Immature natural killer cell (primary cell): ENCODE measurements around the gene TP53TG5. TPM values are rescaled to one million over a fixed set of nuclear protein-coding genes. Genes with fewer than 3 reads are reported as not detected.

Experiments used
- DNase-seq, 3 donors: peaks; one replicate each; pipeline ENCODE4 v3.0.0; 2022; ENCODE audit warnings: mixed read lengths in 1 of 3
- H3K27ac Mint-ChIP-seq, 6 donors: one replicate each; pipeline ENCODE4 v1.8.0; 2020; ENCODE audit warnings: mixed read lengths in 6 of 6, mild to moderate bottlenecking in 5 of 6, inconsistent platforms in 4 of 6, moderate library complexity in 3 of 6
- H3K27me3 Mint-ChIP-seq, 3 donors: one replicate each; pipeline ENCODE4 v1.8.0; 2020 to 2021; ENCODE audit warnings: low read depth in 3 of 3, mild to moderate bottlenecking in 3 of 3, mixed read lengths in 3 of 3, moderate library complexity in 3 of 3, inconsistent platforms in 1 of 3
- H3K36me3 Mint-ChIP-seq, 3 donors: one replicate each; pipeline ENCODE4 v1.8.0; 2020; ENCODE audit warnings: mixed read lengths in 3 of 3, inconsistent platforms in 2 of 3, mild to moderate bottlenecking in 2 of 3
- H3K4me1 Mint-ChIP-seq, 2 donors: one replicate each; pipeline ENCODE4 v1.8.0; 2020; ENCODE audit warnings: inconsistent platforms in 2 of 2, mild to moderate bottlenecking in 2 of 2, mixed read lengths in 2 of 2, moderate library complexity in 1 of 2
- H3K4me3 Mint-ChIP-seq, 5 donors: one replicate each; pipeline ENCODE4 v1.8.0; 2020; ENCODE audit warnings: mild to moderate bottlenecking in 5 of 5, mixed read lengths in 5 of 5, inconsistent platforms in 3 of 5, moderate library complexity in 3 of 5
- H3K9me3 Mint-ChIP-seq, 6 donors: one replicate each; pipeline ENCODE4 v1.8.0; 2020; ENCODE audit warnings: mild to moderate bottlenecking in 6 of 6, mixed read lengths in 6 of 6, inconsistent platforms in 4 of 6, moderate library complexity in 3 of 6
- polyA plus RNA-seq, 3 donors: library from polyadenylated mRNA; unstranded; fragments of 300-500 nt; fragmentation: Illumina TruSeq; gene quantifications; one replicate each; pipeline ENCODE4 v1.2.3, GENCODE V29; 2021

The TP53TG5 gene
- under 1 TPM in 2 of 3 donors, not detected in 1; 0.09 to 0.22 TPM for polyA plus RNA-seq

GRCh38 chr20:45378191-45378590, at the start of gene TP53TG5:
Gene TP53TG5, minus strand, starts transcription at chr20:45378325. Its CDS starts 89 bp downstream, at chr20:45378236.
- H3K4me3 Mint-ChIP-seq, result no peak within 1 kb of the TSS
- H3K27ac Mint-ChIP-seq, result no peak within 1 kb of the TSS
- H3K27me3 Mint-ChIP-seq, result peaks cover 0 to 13% (median 9%) of the 10 kb centered on the region in 3 donors
- peaks cover 14 to 16% of the 10 kb centered on the region in 2 donors for H3K4me1 Mint-ChIP-seq
- peaks cover 0 to 8% (median 4%) of the 10 kb centered on the region in 3 donors for H3K36me3 Mint-ChIP-seq
- DNase-seq, result no peak
- H3K9me3 Mint-ChIP-seq, result no peaks in the 10 kb centered on the region

- Mint-ChIP-seq H3K27me3 (no peaks in the 10 kb centered on the region), H3K9me3 (no peaks in the 10 kb centered on the region), H3K4me1 (peaks cover 12% of the 10 kb centered on the region in 2 donors), H3K36me3 (peaks cover 11 to 37% (median 16%) of the 10 kb centered on the region in 3 donors), H3K4me3 (no peak overlapping the region), H3K27ac (peak overlapping the region; percentile 31 to 65 (median 51))
- DNase-seq, result no peak
Observed at GRCh38 chr20:45427236-45428149, 49.4 kb upstream of the TP53TG5 start.

GRCh38 chr20:45426320-45427016, 48.3 kb upstream of the TP53TG5 start:
- Mint-ChIP-seq H3K4me1 (peaks cover 1% of the 10 kb centered on the region in 2 donors), H3K9me3 (no peaks in the 10 kb centered on the region), H3K27me3 (no peaks in the 10 kb centered on the region), H3K27ac (peak overlapping the region in 2 of 6 donors; percentile 26 to 56), H3K36me3 (peaks cover 15 to 44% (median 19%) of the 10 kb centered on the region in 3 donors), H3K4me3 (no peak overlapping the region)
- no peak for DNase-seq

GRCh38 chr20:45425561-45425960, 47.4 kb upstream of the TP53TG5 start:
- H3K27ac Mint-ChIP-seq, result no peak overlapping the region
- no peaks in the 10 kb centered on the region for H3K9me3 Mint-ChIP-seq
- H3K27me3 Mint-ChIP-seq, result no peaks in the 10 kb centered on the region
- H3K36me3 Mint-ChIP-seq, result peaks cover 15 to 47% (median 24%) of the 10 kb centered on the region in 3 donors
- no peaks in the 10 kb centered on the region for H3K4me1 Mint-ChIP-seq
- no peak for DNase-seq
- H3K4me3 Mint-ChIP-seq, result no peak overlapping the region

GRCh38 chr20:45423700-45424099, 45.6 kb upstream of the TP53TG5 start:
- Mint-ChIP-seq H3K4me1 (peaks cover 0 to 9% of the 10 kb centered on the region in 2 donors), H3K9me3 (no peaks in the 10 kb centered on the region), H3K27ac (no peak overlapping the region), H3K36me3 (peaks cover 15 to 55% (median 37%) of the 10 kb centered on the region in 3 donors), H3K27me3 (peaks cover 0 to 3% (median 0%) of the 10 kb centered on the region in 3 donors), H3K4me3 (no peak overlapping the region)
- no peak for DNase-seq

- no peaks in the 10 kb centered on the region for H3K9me3 Mint-ChIP-seq
- H3K27me3 Mint-ChIP-seq, result peaks cover 3 to 9% (median 7%) of the 10 kb centered on the region in 3 donors
- DNase-seq, result no peak
- H3K4me1 Mint-ChIP-seq, result peaks cover 31 to 44% of the 10 kb centered on the region in 2 donors
- H3K4me3 Mint-ChIP-seq, result peak overlapping the region in 1 of 5 donors; percentile 32
- H3K27ac Mint-ChIP-seq, result peak overlapping the region in 2 of 6 donors; percentile 27 to 62
- peaks cover 10 to 42% (median 33%) of the 10 kb centered on the region in 3 donors for H3K36me3 Mint-ChIP-seq
Observed at GRCh38 chr20:45420125-45420524, 42.0 kb upstream of the TP53TG5 start.

- peaks cover 33 to 49% of the 10 kb centered on the region in 2 donors for H3K4me1 Mint-ChIP-seq
- H3K4me3 Mint-ChIP-seq, result no peak overlapping the region
- no peak for DNase-seq
- H3K27ac Mint-ChIP-seq, result peak overlapping the region in 4 of 6 donors; percentile 21 to 67 (median 64)
- peaks cover 6 to 35% (median 30%) of the 10 kb centered on the region in 3 donors for H3K36me3 Mint-ChIP-seq
- peaks cover 3 to 9% (median 7%) of the 10 kb centered on the region in 3 donors for H3K27me3 Mint-ChIP-seq
- H3K9me3 Mint-ChIP-seq, result no peaks in the 10 kb centered on the region
Observed at GRCh38 chr20:45419188-45420091, 41.3 kb upstream of the TP53TG5 start.

- H3K27me3 Mint-ChIP-seq, result peaks cover 3 to 9% (median 7%) of the 10 kb centered on the region in 3 donors
- H3K9me3 Mint-ChIP-seq, result no peaks in the 10 kb centered on the region
- peak in 2 of 3 donors; percentile 26 to 37 for DNase-seq
- peaks cover 4 to 26% (median 23%) of the 10 kb centered on the region in 3 donors for H3K36me3 Mint-ChIP-seq
- peak overlapping the region; percentile 96 to 98 (median 96) for H3K4me3 Mint-ChIP-seq
- H3K27ac Mint-ChIP-seq, result peak overlapping the region; percentile 92 to 98 (median 97)
- peaks cover 33 to 55% of the 10 kb centered on the region in 2 donors for H3K4me1 Mint-ChIP-seq
Observed at GRCh38 chr20:45416917-45417316, 38.8 kb upstream of the TP53TG5 start.

- Mint-ChIP-seq H3K27ac (peak within 1 kb of the TSS; percentile 92 to 98 (median 97)), H3K4me3 (peak within 1 kb of the TSS; percentile 96 to 98 (median 96)), H3K9me3 (no peaks in the 10 kb centered on the region), H3K27me3 (peaks cover 3 to 9% (median 7%) of the 10 kb centered on the region in 3 donors), H3K36me3 (peaks cover 4 to 24% (median 22%) of the 10 kb centered on the region in 3 donors), H3K4me1 (peaks cover 33 to 55% of the 10 kb centered on the region in 2 donors)
- DNase-seq, result peak; percentile 94 to 95 (median 95)
Observed at GRCh38 chr20:45415822-45416637, 37.9 kb upstream of the TP53TG5 start, which contains the start of gene PIGT. Gene PIGT, plus strand, starts transcription at chr20:45416141. Its CDS starts 16 bp downstream, at chr20:45416157.

GRCh38 chr20:45413479-45413878, 35.4 kb upstream of the TP53TG5 start:
- H3K4me3 Mint-ChIP-seq, result peak overlapping the region in 1 of 5 donors; percentile 7
- peaks cover 4 to 20% (median 9%) of the 10 kb centered on the region in 3 donors for H3K36me3 Mint-ChIP-seq
- H3K4me1 Mint-ChIP-seq, result peaks cover 33 to 44% of the 10 kb centered on the region in 2 donors
- no peak for DNase-seq
- peaks cover 0 to 12% (median 7%) of the 10 kb centered on the region in 3 donors for H3K27me3 Mint-ChIP-seq
- peak overlapping the region in 5 of 6 donors; percentile 1 to 89 (median 15) for H3K27ac Mint-ChIP-seq
- H3K9me3 Mint-ChIP-seq, result no peaks in the 10 kb centered on the region

GRCh38 chr20:45412653-45413052, 34.5 kb upstream of the TP53TG5 start:
- Mint-ChIP-seq H3K27ac (peak overlapping the region in 2 of 6 donors; percentile 60 to 81), H3K4me1 (peaks cover 26 to 36% of the 10 kb centered on the region in 2 donors), H3K4me3 (no peak overlapping the region), H3K9me3 (no peaks in the 10 kb centered on the region), H3K36me3 (peaks cover 4 to 14% (median 5%) of the 10 kb centered on the region in 3 donors), H3K27me3 (peaks cover 0 to 12% (median 7%) of the 10 kb centered on the region in 3 donors)
- DNase-seq, result no peak

- Mint-ChIP-seq H3K27ac (no peak overlapping the region), H3K9me3 (no peaks in the 10 kb centered on the region), H3K27me3 (peaks cover 2 to 12% (median 6%) of the 10 kb centered on the region in 3 donors), H3K4me1 (peaks cover 16 to 18% of the 10 kb centered on the region in 2 donors), H3K36me3 (peaks cover 4 to 14% (median 5%) of the 10 kb centered on the region in 3 donors), H3K4me3 (no peak overlapping the region)
- DNase-seq, result no peak
Observed at GRCh38 chr20:45410887-45411286, 32.8 kb upstream of the TP53TG5 start.
